GM21423 (cell line): ENCODE results near the gene LRRK2.

Experiments used
- ATAC-seq: cut with Tn5 transposase; IDR thresholded peaks from one replicate; pipeline ENCODE4 v1.9.1; 2021; ENCODE audit warnings: mild to moderate bottlenecking, moderate library complexity; ENCODE audit not compliant: unreplicated experiment

LRRK2 gene

DNA sequence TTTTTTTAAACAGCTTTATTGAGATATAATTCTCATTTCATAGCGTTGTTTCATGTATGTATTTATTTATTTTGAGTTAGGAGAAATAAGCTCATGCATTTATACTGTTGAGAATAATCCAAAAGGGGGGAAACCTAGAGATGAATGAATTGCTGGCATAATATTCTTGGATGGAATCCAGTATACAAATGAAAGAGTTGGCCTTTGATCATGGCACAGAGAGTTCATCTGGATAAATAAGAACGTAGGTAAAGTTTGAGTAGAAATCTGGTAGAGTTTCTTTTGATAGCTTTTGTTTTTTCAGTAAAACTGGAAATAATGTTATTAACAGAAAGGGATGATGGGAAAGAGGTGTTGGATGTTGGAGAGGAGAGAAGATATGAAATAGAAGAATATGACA is 166.2 kb downstream of the LRRK2 start:
- ATAC-seq, result no peak

DNA sequence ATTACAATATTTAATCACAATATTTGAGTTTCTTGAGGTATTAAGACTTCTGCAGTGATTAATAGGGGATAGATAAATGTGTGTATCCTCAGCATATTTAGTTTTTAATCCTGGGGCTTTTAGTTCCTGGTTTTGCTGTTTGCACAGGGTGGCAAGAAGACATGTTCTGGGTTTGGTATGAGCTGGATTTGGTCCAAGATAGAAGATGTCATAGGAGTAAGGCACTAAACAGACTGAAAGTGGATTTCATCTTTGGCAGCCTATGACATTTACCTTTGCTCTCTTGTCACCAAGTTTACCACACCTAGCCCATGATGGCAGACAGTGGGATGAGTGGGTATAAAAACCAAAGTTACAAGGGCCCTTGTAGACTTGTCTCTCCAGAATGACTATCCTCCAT is 168.2 kb downstream of the LRRK2 start:
- ATAC-seq, result no peak

DNA sequence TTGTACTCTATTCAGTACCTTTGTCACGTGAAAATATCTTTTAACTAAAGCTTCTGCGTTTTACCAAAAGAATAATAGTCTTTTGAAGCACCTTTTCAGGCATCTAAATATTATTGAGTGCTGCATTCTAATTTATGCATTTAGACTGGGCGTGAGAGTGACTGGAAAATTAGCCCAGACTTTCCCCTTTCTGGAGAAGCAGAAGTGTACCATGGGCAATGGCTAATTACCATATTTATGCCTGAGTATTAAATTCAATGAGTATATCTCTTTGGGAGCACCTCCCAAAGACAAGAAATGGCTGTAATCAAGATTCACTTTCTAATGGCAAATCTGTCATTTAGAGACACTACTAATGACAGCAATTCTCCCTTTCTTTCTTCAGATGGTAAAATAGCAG is 174.9 kb downstream of the LRRK2 start:
- no peak for ATAC-seq

DNA sequence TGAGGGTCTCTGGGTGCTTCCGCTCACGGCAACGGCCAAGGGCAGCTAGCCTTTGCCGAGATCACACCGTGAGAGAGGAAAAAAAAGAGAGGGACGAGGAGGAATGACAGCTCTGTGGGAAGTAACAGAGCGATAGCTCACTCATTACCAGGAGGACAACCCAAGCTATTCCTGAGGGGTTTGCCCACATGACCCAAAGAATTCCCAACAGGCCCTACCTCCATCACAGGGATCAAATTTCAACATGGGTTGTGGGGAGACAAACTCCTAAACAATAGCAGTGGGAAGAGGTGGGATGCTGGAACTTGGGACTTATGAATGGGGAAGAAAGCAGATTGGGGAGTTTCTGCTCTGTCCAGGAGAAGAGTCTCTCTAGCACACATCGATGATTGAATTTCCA is 180.6 kb downstream of the LRRK2 start:
- no peak for ATAC-seq
